GM19468 (cell line): ENCODE results near the gene TEX13B.
"Not testable (repeated sequence)": the region's sequence is repeated elsewhere in the genome, so short reads cannot be mapped to it uniquely, and the experiment has no call there.

Experiments
- ATAC-seq: cut with Tn5 transposase; IDR thresholded peaks from one replicate; pipeline ENCODE4 v1.9.1; 2021; ENCODE audit warnings: mild to moderate bottlenecking, moderate library complexity, moderate number of reproducible peaks; ENCODE audit not compliant: unreplicated experiment; ENCODE audit errors: extremely low read depth

The TEX13B gene

DNA sequence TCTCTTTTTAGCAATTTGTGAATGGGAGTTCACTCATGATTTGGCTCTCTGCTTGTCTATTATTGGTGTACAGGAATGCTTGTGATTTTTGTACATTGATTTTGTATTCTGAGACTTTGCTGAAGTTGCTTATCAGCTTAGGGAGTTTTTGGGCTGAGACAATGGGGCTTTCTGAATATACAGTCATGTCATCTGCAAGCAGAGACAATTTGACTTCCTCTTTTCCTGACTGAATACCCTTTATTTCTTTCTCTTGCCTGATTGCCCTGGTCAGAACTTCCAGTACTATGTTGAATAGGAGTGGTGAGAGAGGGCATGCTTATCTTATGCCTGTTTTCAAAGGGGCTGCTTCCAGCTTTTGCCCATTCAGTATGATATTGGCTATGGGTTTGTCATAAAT is 26.8 kb downstream of the TEX13B start:
- ATAC-seq = not testable (repeated sequence)

GRCh38 chrX:107940095-107940494 is 42.1 kb downstream of the TEX13B start:
- no peak for ATAC-seq

DNA sequence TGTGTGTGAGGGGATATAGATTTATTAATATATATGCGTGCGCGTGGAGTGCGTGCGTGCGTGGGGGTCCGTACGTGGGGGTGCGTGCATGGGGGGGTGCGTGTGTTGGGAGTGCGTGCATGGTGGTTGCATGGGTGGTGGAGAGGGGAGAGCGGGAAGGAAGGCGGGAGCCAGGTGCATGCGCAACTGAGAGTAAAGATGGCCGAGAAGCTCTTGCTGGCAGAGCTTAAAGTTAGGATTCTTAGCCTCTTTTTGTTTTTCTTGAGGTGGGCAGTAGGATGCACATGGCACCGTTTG is 45.8 kb downstream of the TEX13B start:
- no peak for ATAC-seq

DNA sequence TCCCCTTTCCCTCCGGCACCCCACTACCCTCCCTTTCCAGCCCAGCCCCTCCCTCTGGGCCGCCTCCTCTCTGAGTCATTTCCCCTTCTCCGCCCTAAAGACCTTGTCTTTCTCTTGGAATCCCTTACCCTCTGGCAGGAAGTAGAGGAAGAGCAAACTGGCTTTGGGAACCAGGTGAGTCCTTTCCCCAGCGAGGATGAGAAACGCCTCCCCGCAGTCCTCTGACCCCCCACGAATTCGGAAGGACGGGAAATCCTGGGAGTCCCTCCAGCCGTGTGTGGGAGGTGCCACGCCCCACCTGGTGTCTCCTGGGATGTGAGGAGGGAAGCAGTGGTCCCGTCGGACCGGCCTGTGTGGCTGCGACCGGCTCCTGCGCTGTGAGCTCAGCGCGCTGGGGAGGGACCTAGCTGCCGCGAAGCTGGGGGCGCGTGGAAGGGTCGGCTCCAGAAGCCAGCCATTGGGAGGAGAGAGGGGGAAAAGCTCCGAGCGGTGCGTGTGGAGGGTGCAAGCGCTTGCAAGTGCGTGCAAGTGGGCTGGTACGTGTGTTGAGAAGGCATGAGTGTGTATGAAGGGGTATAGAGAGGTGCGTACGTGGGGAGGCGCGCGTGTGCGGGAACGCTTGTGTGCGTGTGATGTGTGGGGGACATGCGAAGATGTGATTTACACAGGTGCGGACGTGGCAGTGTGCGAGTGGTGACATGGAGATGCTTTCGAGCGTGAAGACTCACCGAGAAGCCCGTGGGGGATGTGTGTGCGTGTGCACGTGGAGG is 46.3 kb downstream of the TEX13B start:
- no peak for ATAC-seq

DNA sequence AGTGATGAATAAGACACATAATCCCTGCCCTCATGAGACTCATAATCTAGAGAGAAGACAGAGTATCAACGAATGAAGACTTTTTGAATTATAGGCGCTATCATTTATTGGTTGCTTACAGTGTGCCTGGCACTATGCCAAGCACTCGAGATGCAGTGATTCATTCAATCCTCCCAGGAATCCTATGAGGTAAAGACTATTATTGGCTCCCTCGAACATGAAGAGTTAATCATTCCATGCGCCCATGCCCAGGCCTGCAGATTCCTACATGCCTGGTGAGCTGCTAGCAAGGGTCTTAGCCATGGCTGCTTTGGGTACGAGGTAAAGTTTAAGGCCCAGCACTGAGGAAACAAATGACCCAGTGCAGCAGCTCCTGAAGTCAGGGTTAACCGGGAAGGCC is 47.0 kb downstream of the TEX13B start:
- no peak for ATAC-seq

GRCh38 chrX:107934262-107934661 is 47.9 kb downstream of the TEX13B start:
- no peak for ATAC-seq
